ENCODE results near the gene ANO1.

Gene ANO1

DNA sequence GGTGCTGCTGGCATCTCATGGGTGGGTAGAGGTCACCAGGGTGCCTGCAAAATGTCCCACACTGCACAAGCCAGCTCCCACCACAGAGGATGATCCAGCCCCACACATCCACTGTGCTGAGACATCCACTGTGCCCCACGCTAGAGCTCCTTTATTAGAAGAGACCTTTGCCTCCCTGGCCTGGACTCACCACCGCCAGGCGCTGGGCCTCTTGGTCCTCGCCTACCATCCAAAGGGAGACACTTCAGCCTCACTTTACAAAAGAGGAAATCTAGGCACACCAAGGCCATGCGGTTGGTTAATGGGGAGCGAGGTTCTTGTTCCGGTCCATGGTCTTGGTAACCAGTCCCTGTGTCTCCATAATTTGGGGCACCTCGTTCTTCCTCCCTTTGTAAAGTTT, 3.4 kb upstream of the ANO1 start:
- no peak for DNase-seq

GRCh38 chr11:70075836-70076235, 2.3 kb upstream of the ANO1 start:
- DNase-seq, result no peak

DNA sequence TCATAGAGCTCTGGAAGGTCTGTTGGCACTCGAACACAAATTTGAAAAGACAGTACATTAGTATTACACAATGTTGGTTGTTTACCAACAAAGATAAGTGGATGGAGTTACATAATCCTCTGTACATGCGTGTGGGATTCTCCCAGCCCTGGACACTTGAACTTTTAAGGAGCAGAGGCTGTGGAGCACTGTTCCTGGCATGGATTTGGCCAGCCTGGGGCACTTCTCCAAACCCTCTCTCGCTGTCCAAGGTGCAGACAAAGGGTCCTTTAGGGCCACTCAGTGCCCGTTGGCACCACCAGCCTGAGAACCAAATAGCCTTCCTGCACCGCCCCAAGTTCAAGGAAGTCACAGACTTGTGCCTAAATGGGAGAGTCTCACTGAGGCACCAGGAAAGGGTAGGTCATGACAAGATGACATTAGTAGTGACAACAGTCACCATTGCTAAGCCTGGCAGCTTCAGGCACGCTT, 1.6 kb upstream of the ANO1 start:
- DNase-seq, result no peak

DNA sequence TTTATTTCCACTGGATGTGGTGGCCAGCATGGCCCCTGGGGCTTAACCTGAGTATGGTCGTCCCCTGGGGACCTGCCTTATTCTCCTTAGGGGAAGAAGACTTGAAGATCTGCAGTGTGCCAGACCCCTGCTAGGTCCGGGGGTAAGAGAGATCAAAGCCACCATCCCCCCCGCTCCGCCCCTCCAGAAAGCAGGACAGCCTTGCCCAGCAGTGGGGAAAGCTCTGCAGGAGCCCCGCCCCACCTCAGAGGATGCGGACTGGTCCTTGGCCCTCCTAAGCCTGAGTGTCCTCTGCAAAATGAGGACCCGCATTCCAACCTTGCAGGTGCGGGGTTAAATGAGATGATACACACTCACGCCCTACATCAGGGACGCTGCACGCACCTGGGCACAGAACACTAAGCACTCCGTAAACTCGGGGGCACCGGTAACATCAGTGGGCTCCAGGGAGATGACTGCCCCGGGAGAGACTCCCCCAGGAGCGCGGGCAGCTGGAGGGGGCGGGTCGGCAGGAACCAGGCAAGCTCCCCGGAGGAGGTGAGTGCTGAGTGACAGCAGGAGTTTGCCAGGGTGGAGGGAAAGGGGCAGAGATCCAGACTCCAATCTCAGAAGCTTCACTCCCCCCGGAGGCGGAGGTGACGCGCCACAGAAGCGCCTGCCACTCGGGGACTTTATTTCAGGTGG, 564 bp upstream of the ANO1 start:
- no peak for DNase-seq

DNA sequence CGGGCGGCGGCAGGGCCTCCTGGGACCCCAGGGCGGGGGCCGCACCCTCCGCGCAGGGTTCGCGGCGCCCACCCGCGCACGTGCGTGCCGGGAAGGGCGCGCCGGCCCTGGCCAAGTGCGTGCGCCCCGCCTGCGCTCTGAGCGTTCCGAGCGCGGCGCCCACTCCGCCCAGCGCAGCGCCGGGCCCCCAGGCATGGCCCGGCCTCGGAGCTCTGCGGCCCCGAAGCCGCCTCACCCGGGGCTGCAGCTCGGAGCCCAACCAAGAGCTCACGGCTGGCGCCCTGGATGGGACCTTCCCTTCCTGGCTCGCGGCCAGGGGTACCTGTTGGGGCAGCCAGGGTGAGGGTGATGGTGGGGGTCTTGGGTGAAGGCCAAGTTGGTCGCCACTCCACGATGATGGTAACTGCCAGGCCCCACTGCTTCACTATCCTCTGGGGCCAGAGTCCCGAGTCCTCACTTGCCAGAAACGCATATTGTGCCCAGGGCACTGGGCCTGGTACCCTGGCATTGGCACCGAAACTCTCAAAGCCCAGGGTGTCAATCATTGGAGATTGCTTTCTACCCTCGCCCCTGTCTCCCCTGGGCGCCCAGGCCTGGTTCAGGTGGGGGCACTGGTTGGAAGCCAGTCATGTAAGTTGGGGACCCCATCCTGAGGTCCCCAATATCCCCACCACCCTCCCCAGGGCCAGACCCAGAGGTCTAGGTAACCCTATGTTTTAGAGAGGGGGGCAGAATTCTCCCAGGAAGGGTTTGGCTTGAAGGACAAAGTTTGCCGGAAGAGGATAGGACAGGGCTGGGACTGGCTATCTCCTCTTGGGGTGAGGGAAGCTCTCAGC, 882 bp downstream of the ANO1 start:
- no peak for DNase-seq

GRCh38 chr11:70079691-70080090, 1.6 kb downstream of the ANO1 start:
- DNase-seq, result no peak

GRCh38 chr11:70080763-70081162, 2.6 kb downstream of the ANO1 start:
- no peak for DNase-seq

GRCh38 chr11:70082829-70083228, 4.7 kb downstream of the ANO1 start:
- DNase-seq, result peak; percentile 40

GRCh38 chr11:70084046-70084984, 6.2 kb downstream of the ANO1 start:
- DNase-seq, result no peak

GRCh38 chr11:70085815-70086769, 8.0 kb downstream of the ANO1 start:
- no peak for DNase-seq

DNA sequence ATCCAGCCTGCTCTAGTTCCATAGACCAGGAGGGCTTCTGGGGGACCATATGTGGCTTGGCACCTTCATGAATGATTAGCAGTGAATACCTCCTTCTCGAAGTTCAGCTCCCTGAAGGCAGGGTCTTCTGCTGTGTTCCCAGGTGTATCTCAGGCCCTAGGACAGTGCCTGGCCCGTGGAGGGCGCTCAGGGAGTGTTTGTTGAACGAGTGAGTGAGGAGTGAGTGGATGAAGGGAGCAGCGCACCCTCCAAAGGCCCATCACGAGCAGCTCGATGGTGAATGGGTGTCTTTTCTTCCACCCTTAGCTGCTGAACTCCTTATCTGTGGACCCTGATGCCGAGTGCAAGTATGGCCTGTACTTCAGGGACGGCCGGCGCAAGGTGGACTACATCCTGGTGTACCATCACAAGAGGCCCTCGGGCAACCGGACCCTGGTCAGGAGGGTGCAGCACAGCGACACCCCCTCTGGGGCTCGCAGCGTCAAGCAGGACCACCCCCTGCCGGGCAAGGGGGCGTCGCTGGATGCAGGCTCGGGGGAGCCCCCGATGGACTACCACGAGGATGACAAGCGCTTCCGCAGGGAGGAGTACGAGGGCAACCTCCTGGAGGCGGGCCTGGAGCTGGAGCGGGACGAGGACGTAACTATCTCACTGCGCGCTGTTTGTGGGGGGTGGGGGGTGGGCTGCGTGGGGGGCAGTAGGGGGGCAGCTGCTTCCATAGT, 9.5 kb downstream of the ANO1 start:
- DNase-seq, result no peak

- DNase-seq, result no peak
Measured at GRCh38 chr11:70088735-70089250, 10.7 kb downstream of the ANO1 start.

DNA sequence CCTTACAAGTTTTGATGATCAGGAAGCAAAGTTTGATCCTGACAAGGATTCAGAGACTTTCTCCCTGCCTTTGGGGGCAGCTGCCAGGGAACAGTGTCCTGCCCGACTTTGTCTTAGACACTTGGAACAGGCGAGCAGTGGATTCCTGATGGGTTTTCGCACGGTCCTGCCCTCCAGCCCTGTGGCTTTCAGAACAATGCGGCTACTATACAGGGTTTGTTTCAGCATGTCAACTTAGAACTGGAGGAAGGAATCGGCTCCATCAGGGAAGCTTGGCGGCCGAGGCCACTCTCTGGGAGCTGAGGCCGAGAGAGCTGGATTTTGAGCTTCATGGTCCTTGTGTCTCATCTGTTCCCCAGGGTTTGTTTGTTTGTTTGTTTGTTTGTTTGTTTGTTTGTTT, 11.5 kb downstream of the ANO1 start:
- no peak for DNase-seq

DNA sequence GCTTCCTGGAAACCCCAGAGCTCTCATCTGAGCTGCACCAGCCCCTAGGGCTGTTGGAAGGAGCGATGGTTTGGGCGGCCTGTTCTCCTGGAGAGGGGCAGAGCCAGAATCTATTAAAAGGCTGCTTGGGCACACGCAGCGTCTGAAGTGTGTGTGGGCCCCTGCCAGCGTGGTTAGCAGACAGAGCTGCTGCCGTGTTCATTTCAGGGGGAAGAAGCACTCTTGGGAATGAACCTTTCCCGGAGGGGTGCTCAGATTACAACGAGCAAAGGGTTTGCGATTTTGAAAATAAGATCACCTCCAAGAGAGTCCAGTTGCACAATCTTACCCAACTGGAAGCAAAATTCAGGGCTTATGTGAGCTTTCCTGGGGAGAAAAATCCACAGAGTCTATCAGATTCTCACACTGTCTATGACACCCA, 12.9 kb downstream of the ANO1 start:
- no peak for DNase-seq

- DNase-seq, result no peak
Measured at GRCh38 chr11:70091638-70092037, 13.5 kb downstream of the ANO1 start.

GRCh38 chr11:70092959-70093715, 15.0 kb downstream of the ANO1 start:
- DNase-seq, result no peak

DNA sequence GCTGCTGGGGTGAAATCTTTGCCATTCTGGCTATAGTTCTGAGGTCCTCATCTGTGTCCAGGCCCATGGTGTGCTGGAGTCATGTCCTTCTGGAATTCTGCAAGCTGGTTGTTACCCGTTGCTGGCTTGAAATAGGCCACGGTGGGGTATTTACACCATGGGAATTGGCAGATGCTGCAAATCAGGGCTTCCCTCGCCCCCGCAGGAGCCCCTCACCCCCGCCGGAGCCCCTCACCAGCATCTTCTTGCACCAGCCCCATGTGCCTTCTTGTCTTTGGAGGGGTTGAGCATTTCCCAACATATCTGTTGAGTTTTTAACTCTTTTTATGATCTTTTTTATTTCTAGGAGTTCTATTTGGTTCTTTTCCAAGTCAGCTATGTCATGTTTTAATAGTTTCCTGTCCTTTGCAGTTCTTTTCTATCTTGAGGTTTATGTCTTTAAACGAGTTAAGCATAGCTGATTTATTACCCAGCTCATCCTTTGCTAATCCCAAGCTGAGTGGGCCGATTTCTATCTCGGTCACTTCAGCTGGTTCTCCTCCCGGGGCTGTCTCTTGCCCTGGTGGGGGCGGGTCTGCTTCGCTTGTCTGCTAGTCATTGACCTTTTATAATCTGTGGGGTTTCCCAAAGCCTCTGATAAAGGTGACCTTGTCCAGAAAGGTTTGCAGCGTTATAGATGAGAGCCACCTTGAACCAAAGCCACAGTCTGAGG, 17.6 kb downstream of the ANO1 start:
- DNase-seq, result no peak

DNA sequence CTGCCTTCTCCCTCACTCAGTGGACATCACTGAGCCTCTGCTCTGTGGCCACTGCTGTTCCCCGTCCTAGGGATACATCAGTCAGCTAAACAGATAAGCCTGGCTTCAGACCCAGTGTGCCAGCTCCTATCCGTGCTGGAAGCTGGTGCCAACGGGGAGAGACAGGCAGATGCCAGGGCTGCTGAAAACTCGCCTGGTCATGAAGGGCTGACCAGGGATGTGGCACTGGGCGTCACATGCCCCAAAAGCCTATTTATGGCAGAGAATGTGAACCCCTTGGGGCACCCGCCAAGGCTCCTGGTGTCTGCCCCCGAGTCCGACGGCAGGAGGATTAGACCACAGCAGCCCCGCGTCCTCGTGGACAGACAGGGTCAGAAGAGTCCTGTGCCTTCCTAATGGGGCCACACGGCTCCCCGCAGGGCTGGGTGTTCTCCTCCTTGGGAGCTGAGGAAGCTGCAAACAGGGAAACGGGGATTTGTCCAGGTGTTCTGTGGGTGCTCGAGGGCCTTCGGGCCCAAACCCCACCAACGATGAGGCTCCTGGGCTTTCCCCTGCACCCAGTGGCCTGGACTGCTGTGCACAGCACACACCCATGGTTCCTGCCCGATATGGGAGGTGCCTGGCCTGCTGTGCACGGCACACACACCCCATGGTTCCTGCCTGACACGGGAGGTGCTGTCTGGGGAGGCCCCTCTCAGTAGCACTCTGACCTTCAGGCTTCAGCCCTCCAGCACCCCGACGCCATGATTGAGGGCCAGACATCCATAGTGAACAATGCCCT, 19.9 kb downstream of the ANO1 start:
- DNase-seq, result no peak

- no peak for DNase-seq
Measured at GRCh38 chr11:70098936-70099335, 20.8 kb downstream of the ANO1 start.
